Measurements from ENCODE around the gene ZFPL1.
A peak's percentile ranks its signal among the peaks of the same experiment; 100 is the strongest.

The ZFPL1 gene

DNA sequence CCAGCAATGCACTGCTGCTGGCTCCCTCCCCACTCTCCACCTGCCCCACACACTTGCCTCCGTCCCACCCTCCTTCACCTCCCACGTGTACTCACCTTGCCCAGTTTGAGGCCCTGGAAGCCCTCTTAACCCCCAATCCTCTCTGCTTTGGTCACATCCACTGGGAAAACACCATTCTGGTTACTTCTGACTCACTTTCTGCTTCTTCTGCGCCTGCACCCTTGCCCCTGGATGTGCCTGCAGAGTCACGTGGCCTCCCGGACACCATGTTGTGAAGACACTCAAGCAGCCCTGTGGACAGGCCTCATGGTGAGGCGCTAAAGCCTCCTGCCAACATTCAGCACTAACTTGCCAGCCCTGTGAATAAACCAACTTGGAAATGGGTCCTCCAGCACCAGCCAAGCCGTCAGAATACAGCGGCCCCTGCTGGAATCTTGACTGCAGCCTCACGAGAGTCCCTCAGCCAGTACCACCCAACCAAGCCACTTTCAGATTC lies 23.1 kb upstream of the ZFPL1 start:
- no peak for DNase-seq (ENCODE audit: low spot score)

DNA sequence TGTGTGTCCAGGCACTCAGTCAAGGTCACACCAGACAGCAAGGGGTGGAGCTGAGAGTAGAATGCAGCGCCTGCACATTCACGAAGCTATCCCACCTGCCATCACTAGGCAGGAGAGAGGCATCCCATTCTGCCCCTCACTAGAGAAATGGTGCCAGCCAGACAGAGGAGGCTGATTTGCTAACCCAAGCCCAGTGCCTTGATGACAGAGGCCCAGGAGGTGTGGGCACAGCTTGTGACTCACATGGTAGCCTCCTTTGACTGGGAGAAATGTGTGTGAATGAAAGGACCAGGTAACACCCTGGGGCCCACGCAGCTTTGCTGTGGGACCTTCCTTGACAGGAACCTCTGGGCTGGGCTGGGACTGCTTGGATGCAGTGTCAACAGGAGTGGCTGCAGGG lies 20.5 kb upstream of the ZFPL1 start:
- DNase-seq (ENCODE audit: low spot score) = no peak

DNA sequence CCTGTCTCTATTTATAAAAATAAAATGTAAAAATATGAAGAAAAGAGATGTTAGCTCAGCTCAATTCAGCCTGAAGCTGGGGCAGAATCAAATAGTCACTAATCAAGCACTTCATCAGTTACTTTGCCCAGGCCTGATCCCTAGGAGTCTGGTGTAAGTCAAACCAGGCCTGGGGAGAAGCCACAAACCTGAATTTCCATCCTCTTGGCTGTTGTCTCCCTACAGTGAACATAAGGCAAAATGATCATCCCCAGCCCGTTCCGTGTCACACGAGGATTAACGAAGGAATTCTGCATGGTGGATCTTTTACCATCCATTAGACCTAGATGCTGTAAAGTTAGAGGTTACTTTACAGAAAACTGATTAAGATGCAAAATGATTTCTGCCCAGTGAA lies 19.2 kb upstream of the ZFPL1 start:
- no peak for DNase-seq (ENCODE audit: low spot score)

DNA sequence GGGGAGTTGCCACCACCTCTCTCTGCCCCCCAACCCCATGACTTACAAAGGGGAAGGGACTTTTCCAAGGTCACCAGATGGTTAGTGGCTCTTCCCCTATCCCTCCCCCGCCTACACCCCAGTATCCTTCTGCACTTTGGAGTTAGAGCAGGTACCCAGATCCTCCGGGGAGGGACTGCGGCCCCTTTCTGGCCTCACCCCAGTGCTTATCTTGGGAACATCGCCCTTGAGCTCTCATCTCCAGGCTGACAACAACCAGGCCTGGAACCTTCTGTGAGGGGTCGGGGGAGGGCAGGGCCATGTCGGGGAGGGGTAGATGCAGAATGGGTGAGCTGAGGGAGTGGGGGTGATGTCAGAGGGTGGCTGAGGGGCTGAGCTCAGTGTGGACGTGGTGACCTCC lies 18.2 kb upstream of the ZFPL1 start:
- no peak for DNase-seq (ENCODE audit: low spot score)

DNA sequence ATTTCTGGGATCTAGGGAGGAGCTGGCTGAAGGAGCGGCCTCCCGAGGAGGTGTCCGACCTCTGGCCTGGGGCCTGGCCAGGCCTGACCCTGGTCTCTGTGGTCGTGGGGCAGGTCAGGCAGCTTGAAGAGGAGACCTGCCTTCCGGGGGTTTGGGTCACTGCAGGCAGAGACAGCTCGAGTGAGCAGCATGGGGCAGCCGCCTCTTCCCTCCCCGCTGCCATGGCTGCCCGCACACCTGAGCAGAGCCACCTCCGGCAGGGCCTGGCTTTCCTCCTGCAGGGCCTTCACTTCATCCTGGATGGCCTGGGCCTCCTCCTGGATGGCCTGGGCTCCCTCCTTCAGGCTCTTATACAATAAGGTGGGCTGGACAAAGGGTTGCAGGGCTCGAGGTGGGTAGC lies 17.7 kb upstream of the ZFPL1 start:
- DNase-seq (ENCODE audit: low spot score) = no peak

DNA sequence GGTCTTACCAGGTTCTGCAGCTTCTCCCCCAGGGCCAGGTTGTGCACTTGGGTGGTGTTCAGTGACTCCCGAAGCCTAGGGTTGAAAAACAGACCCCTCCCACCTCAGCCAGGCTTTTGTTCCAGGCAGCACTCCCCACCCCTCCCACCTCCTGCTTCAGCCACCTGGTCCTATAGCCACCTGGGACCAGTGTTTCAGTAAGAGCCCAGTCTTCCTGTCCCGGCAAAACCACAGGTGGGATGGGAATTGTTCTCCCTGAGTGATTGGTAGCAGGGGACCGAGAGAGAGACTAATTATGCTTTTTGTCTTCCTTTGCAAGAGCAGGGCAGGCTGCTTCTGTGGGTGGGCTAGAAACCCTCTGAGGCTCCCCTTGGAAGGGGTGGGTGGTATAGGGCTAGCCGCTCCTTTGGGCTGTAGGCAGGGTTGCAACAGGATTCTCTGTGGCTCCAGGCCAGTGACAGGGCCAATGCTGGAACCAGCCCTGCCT lies 17.2 kb upstream of the ZFPL1 start:
- DNase-seq (ENCODE audit: low spot score) = no peak

DNA sequence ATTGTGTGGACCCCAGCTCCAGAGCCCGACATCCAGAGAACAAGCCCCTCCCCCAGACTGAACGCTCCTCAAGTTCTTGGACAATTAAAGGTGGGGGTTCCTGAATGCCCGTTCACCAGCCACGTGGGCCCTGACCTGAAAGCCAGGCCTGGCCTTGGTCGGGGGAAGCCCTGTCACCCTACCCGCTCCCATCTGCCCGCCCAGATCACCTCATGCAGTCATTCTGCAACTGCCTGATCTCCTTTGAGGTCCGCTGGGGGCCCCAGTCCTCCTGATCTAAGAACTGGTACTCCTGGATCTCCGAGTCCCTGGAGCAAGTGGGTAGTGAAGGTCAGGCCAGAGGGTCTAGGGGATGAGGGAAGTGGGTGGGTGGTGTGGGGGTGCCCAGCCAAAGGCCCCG lies 16.6 kb upstream of the ZFPL1 start:
- DNase-seq (ENCODE audit: low spot score) = no peak

DNA sequence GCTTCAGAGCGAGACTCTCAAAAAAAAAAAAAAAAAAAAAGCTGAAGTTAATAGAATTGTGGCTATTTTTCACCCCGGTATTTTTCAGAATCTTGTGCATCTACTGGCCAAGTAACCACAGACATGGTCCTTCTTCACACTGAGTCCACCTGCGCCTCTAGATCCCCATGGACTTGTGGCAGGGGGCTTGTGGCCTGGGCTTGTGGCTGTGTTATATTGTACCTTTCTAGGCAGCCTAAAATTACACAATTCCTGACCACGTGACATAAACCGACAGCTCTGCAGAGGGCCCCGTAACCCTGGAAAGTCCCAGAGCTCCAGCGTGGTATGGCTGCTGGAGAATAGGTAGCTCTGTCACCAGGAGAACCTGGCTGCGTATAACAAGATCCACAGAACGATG lies 14.8 kb upstream of the ZFPL1 start:
- DNase-seq (ENCODE audit: low spot score) = no peak

DNA sequence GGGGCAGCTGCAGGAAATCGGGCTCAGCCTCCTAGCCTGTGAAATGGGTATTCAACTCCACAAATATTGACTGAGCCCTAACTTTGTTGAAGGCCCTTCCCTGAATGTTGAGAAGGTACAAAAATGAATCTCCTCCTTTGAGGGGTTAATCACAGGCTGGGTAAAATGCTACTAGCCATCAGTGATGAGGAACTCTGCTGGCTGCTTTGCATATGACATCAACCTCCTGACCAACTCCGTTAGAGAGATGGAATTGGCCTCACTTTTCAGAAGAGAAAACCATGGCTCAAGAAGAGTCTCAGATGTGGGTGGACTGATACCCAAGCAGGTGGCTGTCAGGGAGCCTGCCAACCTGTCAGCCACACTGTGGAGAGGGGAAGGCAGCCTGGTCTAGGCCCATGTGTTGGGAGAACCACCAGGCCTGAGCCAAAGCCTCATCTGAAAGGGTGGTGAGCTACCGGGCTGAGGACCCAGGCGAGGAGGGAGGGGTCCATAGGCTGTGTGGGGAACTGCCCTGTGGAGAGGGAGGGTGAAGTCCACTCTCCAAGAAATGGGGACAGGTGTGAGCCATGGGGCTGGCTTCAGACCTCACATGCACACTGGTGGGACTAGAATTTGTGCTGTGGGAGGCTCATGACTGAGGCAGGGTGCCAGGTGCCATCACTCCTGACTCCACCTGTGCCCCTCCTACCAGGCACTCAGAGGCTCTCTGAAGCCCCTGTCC lies 12.0 kb upstream of the ZFPL1 start:
- DNase-seq (ENCODE audit: low spot score) = peak; percentile 42

DNA sequence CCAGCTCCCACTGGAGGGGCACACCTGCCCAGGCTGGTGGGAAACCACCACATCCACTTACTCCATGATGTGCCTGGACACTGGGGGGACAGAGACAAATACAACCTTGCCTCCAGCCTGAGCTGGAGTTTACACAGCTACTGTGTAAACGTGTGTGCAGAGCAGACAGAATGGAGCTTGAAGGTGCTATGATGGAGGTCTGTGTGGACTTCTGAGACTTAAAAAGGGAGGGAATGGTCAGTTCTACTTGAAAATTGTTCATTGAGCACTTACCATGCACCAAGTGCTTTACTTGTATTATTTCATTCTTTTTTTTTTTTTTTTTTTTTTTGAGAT lies 11.4 kb upstream of the ZFPL1 start:
- no peak for DNase-seq (ENCODE audit: low spot score)

DNA sequence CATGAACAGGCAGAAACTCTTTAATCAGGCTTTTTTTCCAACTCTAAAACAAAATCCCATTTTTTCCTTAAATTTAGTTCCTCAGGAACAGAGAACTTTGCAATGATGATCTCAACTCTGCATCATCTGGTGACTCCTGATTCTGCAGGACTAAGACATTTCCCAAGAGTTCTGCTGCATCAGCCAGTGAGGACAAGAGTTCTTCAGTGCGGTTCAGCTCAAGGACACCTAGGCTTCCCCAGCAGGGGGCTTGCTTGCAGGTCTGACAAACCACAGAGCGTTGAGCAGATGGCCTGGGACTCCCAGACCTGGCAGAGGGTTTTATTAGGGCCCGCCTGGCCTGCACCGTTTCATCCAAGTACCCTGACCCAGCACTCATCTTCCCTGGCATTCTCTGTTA lies 6.6 kb upstream of the ZFPL1 start:
- DNase-seq (ENCODE audit: low spot score) = no peak

DNA sequence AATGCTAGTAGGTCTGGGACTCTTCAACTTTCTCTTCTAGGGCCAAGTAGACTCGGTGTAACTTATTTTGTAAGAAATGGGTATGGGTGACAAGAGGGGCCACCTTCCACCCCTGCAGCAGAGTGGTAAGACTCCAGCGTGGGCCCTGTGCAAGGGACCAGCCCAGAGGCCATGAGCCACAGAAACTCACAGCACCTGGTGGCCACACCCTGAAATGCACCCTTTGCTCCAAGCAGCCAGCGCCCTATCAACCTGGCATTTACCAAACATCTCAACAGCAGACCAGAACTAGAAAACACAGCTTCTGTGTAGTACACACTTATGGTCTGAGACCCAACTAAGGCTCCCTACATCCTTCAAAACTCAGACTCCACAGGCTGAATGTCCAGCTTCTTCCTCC lies 5.9 kb upstream of the ZFPL1 start:
- peak; percentile 73 for DNase-seq (ENCODE audit: low spot score)

DNA sequence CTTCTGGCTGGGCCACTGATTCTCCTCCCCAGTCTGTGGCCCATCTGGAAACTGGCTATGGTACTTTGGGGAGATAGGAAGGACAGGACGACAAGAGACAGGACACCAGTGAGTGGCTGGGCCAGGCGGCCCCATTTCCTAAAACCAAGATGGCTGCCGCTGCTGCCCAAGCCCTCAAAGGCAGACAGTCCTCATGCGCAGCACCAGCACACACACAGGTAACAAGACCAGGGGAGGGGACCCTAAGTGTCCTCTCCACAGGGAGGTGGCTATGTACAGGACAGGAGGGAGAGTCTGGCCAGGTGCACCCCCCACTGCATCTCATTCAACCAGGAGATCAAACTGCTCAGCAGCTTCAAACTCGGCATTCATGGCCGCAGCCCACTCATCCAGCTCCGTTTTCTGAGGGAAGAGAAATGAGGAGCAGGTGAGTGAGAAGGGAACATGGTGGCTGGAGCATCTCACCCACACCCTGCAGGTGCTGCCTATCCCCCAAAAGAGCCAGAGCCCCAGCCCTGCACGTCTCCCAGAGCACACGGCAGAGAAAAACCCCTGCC lies 5.2 kb upstream of the ZFPL1 start:
- DNase-seq (ENCODE audit: low spot score) = no peak

DNA sequence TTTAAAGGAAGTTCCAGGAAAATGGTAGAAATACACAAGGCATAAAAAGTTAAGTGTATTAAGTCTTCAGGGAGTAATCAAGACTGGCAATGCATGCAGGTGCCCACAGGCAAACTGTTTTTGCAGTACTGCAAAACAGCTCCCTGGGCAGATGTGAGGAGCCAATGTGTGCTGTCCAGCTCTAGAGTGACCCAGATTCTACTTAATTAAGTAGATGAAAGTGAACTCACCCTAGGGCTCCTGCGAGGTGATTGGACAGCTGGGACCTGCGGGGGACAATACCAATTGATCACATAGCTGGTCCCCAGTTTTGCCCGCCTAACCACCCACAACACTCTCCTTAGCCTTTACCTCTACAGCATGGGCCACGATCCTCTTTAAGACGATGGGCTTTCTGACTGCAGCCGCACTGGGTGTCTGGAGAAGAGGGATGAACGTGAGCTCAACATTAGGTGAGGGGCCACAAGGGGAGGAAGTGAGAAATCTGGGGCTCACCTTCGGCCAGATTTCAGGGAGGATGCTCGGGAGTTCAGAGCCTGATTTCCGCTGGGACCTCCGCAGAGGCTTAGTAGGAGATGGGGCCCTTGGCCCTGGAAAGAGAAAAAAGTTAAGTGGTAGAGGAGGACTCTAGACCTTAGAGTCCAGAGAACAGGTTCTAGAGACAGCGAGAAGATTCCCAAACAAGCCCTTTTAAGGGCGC lies 738 bp upstream of the ZFPL1 start:
- DNase-seq (ENCODE audit: low spot score) = no peak

DNA sequence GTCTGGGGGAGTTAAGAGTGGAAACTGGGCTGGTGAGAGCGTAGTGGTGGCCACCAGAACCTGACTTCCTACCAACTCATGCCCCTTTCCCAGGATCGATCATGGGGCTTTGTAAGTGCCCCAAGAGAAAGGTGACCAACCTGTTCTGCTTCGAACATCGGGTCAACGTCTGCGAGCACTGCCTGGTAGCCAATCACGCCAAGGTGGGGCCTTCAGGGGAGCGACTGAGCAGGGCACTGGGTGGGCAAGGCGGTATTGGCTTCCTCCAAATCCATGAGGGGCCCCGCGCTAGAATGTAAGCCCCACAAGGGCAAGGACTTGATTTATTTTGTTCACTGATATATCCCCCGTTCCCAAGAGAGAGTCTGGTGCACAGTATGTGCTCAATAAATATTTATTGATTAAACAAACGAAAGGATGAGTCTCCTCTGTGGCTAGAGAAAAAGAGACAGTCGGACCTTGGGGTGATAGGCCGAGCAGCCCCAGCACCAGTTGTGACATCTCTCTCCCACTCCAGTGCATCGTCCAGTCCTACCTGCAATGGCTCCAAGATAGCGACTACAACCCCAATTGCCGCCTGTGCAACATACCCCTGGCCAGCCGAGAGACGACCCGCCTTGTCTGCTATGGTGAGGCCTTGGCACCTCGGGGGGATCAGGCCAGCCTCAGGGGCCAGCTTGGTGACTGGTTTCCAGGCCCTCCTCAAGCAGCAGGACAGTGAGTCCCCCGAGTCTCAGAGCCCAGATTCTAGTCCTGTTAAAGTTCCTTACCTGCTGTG lies 765 bp downstream of the ZFPL1 start:
- DNase-seq (ENCODE audit: low spot score) = no peak

DNA sequence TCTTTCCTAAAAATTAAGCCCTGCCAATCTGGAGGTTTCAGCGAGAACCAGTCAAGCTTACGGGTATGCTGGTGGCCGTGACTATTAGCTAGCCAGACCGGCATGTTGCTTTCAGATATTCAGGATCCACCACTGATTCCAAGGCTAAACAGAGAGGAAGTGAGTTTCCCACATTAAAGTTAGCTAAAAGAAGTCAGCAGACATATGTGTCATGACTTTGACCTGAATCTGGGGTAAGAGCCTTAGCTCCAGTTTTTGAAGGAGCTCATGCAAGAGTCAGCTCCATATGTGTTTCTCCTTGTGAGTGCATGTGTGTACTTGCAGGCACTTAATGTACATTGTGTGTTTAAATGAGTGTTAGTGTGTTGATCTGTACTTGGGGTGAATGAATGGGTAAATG lies 1.4 kb downstream of the ZFPL1 start:
- DNase-seq (ENCODE audit: low spot score) = no peak

DNA sequence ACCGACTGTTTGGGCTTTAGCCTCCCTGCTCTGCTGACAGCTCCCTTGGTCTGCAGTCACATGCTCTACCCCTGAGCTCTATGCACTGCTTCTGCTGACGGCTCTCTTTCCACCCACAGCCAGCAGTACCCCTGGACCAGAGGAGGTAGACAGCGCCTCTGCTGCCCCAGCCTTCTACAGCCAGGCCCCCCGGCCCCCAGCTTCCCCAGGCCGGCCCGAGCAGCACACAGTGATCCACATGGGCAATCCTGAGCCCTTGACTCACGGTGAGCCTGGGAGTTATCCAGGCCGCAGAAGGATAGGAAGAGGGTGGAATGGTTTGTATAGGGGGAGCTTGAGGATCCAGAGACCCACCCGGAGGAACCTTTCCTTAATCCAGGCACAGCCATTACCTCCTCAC lies 2.8 kb downstream of the ZFPL1 start:
- DNase-seq (ENCODE audit: low spot score) = no peak

DNA sequence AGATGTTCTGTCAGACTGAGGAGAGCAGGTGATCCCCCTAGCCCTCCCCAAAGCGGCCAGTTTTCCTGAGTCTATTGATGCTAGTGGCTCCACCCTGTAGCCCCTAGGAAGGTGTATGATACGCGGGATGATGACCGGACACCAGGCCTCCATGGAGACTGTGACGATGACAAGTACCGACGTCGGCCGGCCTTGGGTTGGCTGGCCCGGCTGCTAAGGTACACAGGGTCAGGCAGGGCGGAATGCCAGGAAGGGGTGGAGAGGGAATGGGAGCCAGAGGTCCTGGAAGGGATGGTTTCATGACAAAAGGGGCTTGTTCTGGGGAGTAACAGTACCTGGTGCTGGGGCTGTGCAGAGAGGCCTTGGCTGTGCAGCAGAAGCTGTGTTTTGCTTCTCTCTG lies 3.2 kb downstream of the ZFPL1 start:
- DNase-seq (ENCODE audit: low spot score) = no peak

DNA sequence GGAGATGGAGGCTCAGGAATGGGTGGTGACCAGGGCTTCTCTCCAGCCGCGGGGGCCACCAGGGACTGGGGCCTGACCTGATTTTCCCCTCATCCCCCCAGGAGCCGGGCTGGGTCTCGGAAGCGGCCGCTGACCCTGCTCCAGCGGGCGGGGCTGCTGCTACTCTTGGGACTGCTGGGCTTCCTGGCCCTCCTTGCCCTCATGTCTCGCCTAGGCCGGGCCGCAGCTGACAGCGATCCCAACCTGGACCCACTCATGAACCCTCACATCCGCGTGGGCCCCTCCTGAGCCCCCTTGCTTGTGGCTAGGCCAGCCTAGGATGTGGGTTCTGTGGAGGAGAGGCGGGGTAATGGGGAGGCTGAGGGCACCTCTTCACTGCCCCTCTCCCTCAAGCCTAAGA lies 3.8 kb downstream of the ZFPL1 start:
- DNase-seq (ENCODE audit: low spot score) = no peak

DNA sequence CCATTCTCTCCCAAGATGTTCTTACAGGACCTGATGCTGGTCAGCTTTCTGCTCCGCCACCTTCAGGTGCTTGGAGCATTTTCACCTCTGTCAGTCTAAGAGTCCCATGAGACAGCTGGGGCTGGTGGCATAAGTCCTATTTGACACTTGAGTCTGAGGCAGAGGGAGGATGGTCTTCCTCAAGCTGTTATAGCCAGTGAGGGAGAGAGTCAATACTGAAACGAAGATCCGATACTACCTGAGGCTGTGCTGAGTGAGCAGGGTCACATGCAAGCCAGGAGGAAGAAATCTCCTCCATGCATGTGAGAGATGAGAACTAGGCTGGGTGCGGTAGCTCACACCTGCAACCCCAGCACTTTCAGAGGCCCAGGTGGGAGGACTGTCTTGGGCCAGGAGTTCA lies 5.6 kb downstream of the ZFPL1 start:
- DNase-seq (ENCODE audit: low spot score) = no peak

DNA sequence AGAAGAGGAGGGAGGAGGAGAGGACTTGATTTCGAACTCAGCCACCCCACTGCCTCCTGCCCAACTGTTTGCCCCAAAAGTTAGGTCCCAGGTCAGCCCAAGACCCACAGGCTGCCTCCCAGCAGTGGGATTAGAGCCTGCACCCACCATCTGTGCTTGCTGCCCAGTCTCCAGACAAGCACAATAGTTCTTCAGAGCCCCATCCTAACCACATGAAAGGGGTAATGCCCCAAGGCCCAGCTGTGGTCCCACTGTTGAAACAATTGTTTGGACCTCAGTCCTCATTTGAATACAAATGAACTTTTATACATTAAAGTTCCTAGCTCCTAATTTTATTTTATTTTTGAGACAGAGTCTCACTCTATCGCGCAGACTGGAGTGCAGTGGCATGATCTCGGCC lies 6.6 kb downstream of the ZFPL1 start:
- DNase-seq (ENCODE audit: low spot score) = no peak

DNA sequence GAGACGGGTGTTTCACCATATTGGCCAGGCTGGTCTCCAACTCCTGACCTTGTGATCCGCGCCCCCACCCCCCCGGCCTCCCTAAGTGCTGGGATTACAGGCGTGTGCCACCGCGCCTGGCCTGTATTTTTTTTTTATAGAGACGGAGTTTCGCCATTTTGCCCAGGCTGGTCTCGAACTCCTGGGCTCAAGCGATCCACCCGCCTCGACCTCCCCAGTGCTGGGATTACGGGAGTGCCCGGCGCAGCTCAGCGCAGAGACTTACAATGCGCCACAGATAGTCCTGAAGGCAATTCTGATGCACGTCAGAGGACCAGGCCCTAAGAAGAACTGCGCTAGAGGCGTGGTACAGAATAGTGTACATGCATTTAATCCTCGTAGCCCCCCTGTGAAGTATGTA lies 11.4 kb downstream of the ZFPL1 start:
- DNase-seq (ENCODE audit: low spot score) = no peak
